Inflammatory macrophage treated with lipopolysaccharide for 4 hours (primary cell): ENCODE measurements around the gene CEBPE.
"Not testable (repeated sequence)": the region's sequence is repeated elsewhere in the genome, so short reads cannot be mapped to it uniquely, and the experiment has no call there.

ENCODE experiments used
- DNase-seq: peaks from one replicate; pipeline ENCODE4 v3.0.0-alpha.2; 2020

CEBPE gene

GRCh38 chr14:23119363-23120327 is 590 bp upstream of the CEBPE start:
- DNase-seq = peak; percentile 67

DNA sequence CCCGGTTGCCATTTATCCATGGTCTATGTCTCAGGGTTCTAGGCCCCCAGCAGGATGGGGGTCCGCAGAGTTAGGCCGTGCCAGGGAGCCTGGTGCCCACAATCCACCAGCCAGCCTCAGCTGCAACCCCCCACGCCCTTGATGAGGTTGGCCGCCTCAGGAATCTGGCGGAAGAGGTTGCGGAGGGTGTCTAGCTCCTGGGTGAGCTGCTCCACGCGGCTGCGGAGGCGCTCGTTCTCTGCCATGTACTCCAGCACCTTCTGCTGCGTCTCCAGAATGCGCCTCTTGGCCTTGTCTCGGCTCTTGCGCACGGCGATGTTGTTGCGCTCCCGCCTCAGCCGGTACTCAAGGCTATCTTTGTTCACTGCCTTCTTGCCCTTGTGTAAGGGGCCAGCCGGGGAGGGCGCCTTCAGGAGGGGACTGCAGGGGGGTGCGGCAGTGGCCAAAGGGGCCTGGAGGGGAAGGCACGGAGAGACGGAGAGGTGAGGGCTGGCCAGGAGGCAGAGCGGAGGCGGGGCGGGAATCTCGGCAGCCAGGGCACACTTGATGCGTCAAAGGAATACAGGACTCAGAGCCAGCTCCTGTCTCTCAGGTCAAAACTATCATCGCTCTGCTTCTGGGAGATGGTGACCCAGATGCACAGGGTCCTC is 1.6 kb downstream of the CEBPE start:
- DNase-seq = no peak

- DNase-seq = no peak
These were observed 3.1 kb downstream of the CEBPE start for GRCh38 chr14:23115918-23116317.

DNA sequence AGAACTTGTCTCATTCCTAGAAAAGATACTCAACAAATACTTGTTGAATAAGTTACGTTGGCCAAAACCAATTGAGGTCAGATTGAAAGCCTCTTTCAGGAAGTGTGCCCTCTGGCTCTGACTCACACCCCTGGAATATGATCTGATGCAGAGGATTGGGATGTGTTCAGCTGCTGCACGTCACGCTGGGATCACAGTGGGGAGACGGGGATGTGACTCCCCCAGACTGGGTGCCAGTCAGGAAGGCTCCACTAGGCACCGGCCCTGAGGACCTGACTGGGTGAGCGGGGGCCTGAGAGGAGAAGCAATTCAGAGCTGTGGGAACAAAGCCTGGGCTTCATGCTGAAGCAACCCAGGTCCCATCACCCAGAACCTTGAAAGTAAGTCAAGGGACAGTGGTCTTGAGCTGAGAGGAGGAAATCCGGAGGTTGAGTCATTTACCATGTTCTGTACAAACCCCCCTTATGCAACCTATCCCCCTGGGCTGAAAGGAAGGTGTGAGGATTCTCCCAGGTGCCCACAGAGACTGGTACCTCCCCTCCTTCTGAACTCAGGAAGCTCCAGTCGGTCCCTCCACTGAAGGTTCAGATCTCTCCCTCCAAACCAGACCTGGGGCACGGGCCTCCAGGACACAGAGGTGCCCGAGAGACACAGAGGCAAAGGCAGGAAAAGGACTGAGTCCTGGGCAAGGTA is 3.9 kb downstream of the CEBPE start:
- peak; percentile 88 for DNase-seq

GRCh38 chr14:23114669-23115038 is 4.4 kb downstream of the CEBPE start:
- DNase-seq = no peak

DNA sequence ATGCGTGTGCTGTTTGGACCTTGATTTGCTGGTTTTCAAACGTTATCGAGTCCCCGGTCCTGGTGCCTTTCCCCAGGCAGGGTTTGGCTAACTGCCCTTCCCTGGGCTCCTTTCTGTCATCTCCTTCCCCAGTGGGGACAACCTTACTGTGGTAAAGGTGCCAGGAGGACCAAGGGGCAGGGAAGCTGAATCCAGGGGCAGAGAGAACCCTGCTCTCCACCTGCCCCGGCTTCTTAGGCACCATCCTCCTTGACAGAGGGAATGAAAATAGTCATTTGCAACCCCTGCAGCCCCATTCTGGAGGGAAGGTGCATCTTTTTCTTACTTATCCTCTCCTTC is 5.0 kb downstream of the CEBPE start:
- DNase-seq = no peak

DNA sequence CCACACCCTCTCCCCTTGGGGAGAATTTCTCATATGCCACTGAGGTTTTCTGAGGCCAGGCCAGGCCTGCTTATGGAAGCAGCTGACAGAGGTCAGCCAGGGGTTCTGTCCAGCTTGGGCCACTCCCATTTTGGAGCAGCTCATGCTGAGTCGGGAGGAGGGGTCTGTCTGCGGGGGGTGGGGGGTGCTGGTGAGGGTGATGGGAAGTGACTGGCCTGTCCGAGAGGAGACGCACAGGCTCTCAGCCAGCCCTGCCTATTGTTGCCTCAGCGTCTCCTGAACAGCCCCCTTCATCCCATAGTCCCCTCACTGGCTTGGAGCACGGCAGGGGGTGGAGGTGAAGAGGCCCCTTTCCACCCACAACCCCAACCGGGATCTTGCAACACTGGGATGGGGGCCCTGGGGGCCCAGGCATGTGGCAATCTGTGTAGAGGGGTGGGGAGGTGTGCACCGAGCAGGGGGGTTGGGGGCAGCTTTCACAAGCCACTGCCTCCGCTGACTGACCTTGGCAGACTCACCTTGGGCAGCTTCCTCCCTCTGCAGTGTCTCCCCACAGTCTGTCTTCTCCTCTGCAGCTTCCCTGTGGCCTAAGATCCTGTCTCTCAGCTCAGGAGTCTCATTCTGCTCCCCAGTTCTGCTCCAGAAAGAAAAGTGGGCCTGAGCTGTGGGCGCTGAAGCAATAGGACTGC is 5.5 kb downstream of the CEBPE start:
- no peak for DNase-seq

GRCh38 chr14:23112359-23113178 is 6.5 kb downstream of the CEBPE start:
- peak; percentile 55 for DNase-seq

- no peak for DNase-seq
These were observed 8.3 kb downstream of the CEBPE start for GRCh38 chr14:23110579-23111365.

DNA sequence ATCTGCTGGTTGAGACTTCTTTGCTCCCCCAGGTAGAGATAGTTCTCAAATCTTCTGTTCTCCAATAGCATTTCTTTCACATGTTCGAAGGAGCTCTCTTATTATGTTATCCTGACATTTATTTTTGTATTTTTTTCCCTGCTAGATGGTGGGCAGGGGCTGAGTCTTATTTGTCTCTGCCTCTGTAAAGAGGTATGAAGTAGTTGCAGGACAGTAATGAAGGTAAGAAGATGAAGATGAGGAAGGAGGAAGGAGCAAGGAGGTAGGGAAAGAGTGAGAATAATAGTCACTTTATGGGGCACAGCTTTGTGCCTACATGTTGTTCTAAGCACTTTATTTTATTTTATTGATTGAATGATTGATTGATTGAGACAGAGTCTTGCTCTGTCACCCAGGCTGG is 9.3 kb downstream of the CEBPE start:
- no peak for DNase-seq

GRCh38 chr14:23108169-23108568 is 10.9 kb downstream of the CEBPE start:
- DNase-seq = not testable (repeated sequence)

DNA sequence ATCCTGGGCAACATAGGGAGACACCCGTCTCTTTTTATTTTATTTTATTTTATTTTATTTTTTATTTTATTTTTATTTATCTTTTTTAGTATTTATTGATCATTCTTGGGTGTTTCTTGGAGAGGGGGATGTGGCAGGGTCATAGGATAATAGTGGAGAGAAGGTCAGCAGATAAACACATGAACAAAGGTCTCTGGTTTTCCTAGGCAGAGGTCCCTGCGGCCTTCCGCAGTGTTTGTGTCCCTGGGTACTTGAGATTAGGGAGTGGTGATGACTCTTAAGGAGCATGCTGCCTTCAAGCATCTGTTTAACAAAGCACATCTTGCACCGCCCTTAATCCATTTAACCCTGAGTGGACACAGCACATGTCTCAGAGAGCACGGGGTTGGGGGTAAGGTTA is 11.4 kb downstream of the CEBPE start:
- DNase-seq = not testable (repeated sequence)

- DNase-seq = no peak
These were observed 12.4 kb downstream of the CEBPE start for GRCh38 chr14:23106747-23107045.

DNA sequence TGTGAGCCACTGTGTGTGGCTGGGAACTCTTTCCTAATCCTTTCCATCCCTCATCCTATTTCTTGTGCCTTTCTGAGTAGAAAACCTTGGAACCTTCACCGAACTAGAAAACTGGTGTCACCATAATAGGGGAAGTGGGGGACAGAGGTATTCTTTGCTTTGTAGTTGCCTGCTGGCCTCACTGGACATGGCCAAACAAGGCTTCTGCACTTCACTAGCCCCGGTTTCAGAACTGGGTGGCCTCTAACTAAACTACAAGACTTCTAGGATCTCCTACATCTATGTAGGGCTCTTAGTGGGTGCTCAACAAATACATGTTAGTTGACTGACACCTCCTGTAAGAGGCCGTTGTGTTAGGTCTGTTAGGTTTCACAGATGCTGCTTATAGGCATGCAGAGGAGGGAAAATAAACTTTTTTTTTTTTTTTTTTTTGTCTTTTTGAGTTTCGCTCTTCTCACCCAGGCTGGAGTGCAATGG is 13.7 kb downstream of the CEBPE start:
- DNase-seq = no peak

- no peak for DNase-seq
These were observed 14.3 kb downstream of the CEBPE start, which contains the start of gene CIROP for GRCh38 chr14:23104591-23105347. Gene CIROP, minus strand, starts transcription at chr14:23104989. Its CDS starts 69 bp downstream, at chr14:23104920.

DNA sequence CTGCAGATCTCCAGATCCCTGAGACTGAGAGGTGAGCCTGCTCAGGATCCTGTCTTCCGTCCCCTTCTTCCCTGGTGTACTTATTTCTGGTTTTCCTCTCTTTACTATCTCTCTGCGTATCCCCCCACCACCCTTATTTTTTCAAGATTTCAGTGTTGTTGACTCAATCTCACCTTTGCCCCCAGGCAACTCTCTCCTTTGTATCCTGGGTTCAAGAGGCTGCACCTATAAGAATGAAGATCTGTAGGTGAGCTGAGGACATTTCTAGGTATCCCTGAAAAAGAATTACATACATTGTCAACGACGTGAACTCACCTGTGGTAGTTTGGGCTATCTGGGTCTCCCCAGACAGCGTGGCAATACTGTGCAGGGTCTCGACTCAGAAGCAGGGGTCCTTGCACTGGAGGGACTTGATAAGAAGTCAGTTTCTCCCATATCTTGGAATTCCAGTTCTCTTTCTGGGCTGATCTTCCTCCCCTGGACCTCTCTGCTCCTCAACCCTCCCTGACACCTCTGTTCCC is 14.9 kb downstream of the CEBPE start:
- no peak for DNase-seq

- DNase-seq = no peak
These were observed 15.5 kb downstream of the CEBPE start for GRCh38 chr14:23103581-23103980.

DNA sequence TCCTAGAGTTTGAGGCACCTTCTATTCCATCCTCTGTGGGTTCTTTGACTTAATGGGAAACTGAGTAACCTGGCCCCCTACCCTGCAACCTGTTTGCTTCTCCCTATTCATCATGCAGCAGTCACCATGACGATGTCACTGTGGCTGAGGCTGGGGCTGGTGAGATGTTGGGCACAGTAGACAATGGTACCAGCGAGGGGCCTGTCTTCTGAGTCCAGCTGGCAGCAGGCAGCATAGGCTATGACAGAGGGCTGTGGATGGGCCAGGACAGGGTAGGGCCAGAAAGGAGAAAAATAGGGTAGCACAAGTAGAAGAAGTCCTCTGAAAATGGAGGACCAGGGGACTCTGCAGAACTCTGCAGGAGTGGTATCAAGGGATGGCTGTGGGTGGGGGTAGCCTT is 16.3 kb downstream of the CEBPE start:
- DNase-seq = no peak

DNA sequence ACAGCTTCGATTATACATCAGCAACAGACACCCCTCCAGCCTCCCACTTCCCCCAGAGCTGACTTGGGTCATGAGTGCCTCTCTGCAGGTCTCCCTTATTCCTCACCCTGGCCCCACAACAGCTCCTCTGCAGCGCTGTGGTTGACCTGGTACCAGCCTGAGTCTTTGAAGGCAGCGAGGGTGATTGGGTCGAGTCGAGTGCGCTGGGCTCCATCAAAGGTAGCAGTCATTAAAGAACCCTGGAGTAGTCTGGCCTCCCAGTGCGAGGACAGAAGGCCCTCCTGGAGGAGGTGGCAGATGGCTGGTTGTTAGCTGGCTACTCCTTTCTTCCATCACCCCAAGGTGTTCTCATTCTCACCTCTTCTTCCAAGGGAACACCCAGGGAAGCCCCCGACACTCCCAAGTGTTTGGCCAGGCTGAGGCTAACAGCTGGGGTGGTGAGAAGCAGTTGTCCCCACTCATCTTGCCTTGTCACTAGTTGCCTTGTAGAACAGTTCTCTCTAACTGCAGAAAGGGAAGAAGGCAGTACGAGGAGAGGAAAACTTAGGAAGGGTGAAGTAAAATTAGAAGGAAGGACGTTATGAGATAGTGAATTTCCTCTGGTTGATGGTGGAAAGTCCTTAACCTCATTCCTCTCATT is 16.9 kb downstream of the CEBPE start:
- no peak for DNase-seq
